Epithelial cell of proximal tubule (primary cell): ENCODE data around the gene LDLRAD4. TPM values are rescaled to one million over a fixed set of nuclear protein-coding genes. Genes with fewer than 3 reads are reported as not detected.

Source experiments
- DNase-seq: peaks from one replicate; pipeline ENCODE4 v3.0.0-alpha.2; 2011; ENCODE audit warnings: low read depth
- H3K4me3 ChIP-seq: 2 replicates; pipeline ENCODE4 v1.5.1; 2011; ENCODE audit warnings: low read depth, mild to moderate bottlenecking, low read length
- total RNA-seq: library from RNA; depleted of rRNA; stranded (reverse); fragments of >200 nt; gene quantifications from 2 replicates; pipeline ENCODE4 v1.2.3, GENCODE V29; 2015
- TF ChIP-seq, protein P1 (sequence below): conservative IDR thresholded peaks from 2 replicates; pipeline ENCODE4 v1.5.1; 2012; ENCODE audit warnings: low read depth, mild to moderate bottlenecking, low read length

The LDLRAD4 gene
- total RNA-seq, 1 donor from 2014 or later: under 0.01 TPM

DNA sequence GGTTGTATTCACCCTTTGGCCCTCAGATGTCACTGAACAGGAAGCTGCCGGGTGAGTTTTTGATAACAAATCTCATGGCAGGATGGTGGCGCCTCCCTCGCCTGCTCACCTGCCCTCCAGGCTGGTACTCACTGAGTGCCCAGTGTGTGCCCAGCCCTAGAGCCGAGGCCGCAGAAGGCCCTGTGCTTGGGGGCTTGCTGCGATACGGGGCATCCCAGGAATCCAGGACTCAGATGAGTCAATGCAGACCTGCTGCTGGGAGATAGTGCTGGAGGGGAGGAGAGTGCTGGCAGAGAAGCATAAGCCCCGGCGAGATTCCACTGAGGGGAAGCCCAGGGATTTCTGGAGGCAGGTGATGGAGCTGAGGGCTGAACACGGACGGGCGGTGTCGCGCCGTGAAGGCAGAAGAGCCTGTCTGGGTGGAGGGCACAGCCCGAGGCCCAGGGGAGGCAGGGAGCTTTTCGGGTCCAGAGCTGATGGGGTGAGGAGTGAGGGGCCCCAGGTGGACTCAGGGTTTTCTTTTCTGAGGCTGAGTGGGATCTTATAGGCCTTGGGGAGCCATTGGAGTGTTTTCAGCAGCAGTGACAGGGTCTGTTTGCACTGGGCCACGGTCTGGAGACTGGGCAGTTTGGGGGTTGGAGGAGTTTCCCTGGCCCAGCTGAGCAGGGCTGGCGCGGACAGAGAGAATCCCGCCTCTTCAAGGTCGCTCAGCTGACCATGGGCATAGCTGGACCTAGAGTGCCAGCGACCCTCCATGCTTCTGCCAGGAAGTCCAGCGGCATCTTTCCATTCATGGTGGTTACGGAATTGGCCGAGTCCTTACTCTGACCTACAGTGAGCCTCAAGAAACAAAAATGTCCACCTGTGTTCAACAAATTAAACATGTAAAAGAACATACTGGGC, 35.5 kb downstream of the LDLRAD4 start:
- DNase-seq: no peak
- TF ChIP-seq, protein P1, sequence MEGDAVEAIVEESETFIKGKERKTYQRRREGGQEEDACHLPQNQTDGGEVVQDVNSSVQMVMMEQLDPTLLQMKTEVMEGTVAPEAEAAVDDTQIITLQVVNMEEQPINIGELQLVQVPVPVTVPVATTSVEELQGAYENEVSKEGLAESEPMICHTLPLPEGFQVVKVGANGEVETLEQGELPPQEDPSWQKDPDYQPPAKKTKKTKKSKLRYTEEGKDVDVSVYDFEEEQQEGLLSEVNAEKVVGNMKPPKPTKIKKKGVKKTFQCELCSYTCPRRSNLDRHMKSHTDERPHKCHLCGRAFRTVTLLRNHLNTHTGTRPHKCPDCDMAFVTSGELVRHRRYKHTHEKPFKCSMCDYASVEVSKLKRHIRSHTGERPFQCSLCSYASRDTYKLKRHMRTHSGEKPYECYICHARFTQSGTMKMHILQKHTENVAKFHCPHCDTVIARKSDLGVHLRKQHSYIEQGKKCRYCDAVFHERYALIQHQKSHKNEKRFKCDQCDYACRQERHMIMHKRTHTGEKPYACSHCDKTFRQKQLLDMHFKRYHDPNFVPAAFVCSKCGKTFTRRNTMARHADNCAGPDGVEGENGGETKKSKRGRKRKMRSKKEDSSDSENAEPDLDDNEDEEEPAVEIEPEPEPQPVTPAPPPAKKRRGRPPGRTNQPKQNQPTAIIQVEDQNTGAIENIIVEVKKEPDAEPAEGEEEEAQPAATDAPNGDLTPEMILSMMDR: no peak
- no peak overlapping the region for H3K4me3 ChIP-seq

GRCh38 chr18:13254971-13255927, 36.7 kb downstream of the LDLRAD4 start:
- no peak overlapping the region for H3K4me3 ChIP-seq
- TF ChIP-seq, protein P1: no peak
- DNase-seq: no peak

DNA sequence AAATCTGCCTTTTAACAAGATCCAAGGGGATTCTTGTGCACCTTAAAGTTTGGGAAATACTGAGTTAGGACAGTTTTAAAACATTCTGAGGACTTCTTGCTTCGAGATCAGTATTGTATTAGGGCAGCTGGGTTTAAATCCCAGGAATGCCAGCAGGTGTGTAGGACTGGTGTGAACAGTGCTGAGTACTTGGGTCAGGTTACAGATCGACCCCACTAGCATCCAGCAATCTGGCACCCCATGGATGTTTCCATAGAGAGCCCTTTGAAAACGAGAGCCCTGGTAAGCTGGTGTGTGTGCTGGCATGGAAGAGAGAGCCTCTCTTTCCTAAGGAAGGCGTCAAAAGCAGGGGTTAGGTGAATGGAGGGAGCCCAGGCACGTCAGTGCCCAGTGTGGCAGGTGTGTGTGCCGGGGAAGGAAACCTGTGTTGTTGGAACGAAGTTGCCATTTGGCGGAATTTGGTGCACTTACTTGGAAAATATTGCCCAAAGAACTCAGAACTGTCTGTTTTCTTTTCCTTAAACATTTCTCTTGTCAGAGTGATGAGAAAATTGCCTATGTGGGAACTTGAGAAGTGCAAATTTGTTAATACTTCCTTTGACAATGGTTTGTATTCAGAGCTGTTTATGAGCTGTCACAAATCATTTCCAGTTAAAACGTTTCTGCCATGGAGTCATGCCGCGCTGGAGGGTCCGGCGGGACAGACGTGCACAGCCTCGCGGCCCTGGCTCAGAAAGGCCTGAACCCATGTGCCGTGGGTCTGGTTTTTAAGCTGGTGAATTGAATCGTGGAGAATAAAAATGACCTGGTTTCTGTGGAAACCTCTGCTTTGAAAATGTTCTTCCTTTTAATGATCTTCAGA, 38.1 kb downstream of the LDLRAD4 start:
- no peak for DNase-seq
- TF ChIP-seq, protein P1: no peak
- H3K4me3 ChIP-seq: no peak overlapping the region

GRCh38 chr18:13257361-13257980, 38.9 kb downstream of the LDLRAD4 start:
- no peak overlapping the region for H3K4me3 ChIP-seq
- TF ChIP-seq, protein P1: no peak
- no peak for DNase-seq

DNA sequence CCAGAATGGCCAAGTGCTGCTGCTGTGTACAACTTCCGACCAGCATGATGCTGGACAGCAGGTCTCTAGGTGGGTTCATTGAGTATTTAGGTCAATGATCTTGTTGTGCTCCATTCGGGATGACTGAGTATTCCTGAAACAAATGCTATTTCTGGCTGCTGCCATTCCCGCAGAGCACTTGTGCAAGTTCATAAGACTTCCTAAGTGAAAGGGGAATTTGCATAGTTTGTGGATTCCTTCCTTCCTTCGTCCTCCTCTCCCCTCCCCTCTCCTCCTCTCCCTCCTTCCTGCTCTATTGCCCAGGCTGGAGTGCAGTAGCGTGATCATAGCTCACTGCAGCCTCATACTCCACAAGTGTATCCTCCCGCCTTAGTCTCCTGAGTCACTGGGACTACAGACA, 40.4 kb downstream of the LDLRAD4 start:
- TF ChIP-seq, protein P1: no peak
- peak; percentile 35 for DNase-seq
- no peak overlapping the region for H3K4me3 ChIP-seq

DNA sequence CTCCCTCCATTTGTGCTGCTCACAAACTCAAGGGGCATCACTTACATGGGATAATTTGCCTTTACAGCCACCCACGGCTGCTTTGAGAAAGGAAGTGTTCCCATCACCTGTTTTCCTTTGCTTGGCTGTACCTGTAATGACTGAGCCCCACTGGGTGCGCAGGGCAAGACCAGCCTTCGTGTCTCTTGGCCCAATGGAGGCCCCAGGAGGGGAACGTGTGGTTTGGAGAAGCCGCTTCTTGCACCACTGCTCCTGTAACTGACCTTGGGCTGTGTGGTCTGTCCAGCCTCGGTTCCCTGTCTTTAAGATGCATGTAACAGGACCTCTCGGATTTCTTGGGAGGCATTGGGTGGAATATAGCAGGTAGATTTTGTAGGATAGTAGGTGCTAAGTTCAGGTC, 41.1 kb downstream of the LDLRAD4 start:
- TF ChIP-seq, protein P1: no peak
- no peak overlapping the region for H3K4me3 ChIP-seq
- DNase-seq: no peak
